ENCODE data around the gene NFATC3.

NFATC3 gene

GRCh38 chr16:68073902-68074760 is 11.0 kb upstream of the NFATC3 start:
- DNase-seq, result no peak

GRCh38 chr16:68074850-68075555 is 10.2 kb upstream of the NFATC3 start:
- peak in 1 of 2 donors; percentile 38 for DNase-seq

GRCh38 chr16:68075980-68076379 is 9.2 kb upstream of the NFATC3 start:
- no peak for DNase-seq

- DNase-seq, result no peak
Measured at GRCh38 chr16:68076560-68076959, 8.6 kb upstream of the NFATC3 start.

- DNase-seq, result no peak
Measured at GRCh38 chr16:68077866-68078700, 7.1 kb upstream of the NFATC3 start.

- no peak for DNase-seq
Measured at GRCh38 chr16:68078701-68079375, 6.3 kb upstream of the NFATC3 start.

GRCh38 chr16:68079376-68079625 is 5.9 kb upstream of the NFATC3 start:
- DNase-seq, result no peak

- DNase-seq, result peak; percentile 71 to 76
Measured at GRCh38 chr16:68079626-68080344, 5.4 kb upstream of the NFATC3 start.

GRCh38 chr16:68081861-68082628 is 3.1 kb upstream of the NFATC3 start:
- DNase-seq, result no peak

GRCh38 chr16:68082629-68083238 is 2.4 kb upstream of the NFATC3 start:
- no peak for DNase-seq

GRCh38 chr16:68083239-68083781 is 1.9 kb upstream of the NFATC3 start:
- no peak for DNase-seq

- DNase-seq, result no peak
Measured at GRCh38 chr16:68083861-68084503, 1.2 kb upstream of the NFATC3 start.

- DNase-seq, result peak; percentile 73 to 81
Measured at GRCh38 chr16:68084504-68085258, 489 bp upstream of the NFATC3 start.

GRCh38 chr16:68086336-68086841 is 1.2 kb downstream of the NFATC3 start:
- no peak for DNase-seq

- DNase-seq, result no peak
Measured at GRCh38 chr16:68086860-68087268, 1.7 kb downstream of the NFATC3 start.

GRCh38 chr16:68087688-68088087 is 2.5 kb downstream of the NFATC3 start:
- no peak for DNase-seq

- DNase-seq, result no peak
Measured at GRCh38 chr16:68088130-68088972, 3.2 kb downstream of the NFATC3 start.

GRCh38 chr16:68089067-68089466 is 3.9 kb downstream of the NFATC3 start:
- no peak for DNase-seq
